HEK293 (cell line): ENCODE results near the gene TEX47.

Experiments used
- CTCF ChIP-seq: fragments of 450-650 bp; formaldehyde crosslinking; IDR thresholded peaks from 2 replicates; pipeline ENCODE4 v1.5.1; 2016; ENCODE audit warnings: missing biosample characterization, missing genetic modification characterization
- HOXD13 ChIP-seq: sonication (generic); formaldehyde crosslinking; IDR thresholded peaks from 2 replicates; pipeline ENCODE4 v1.8.0; 2022; ENCODE audit warnings: missing genetic modification reagents, borderline replicate concordance
- PRDM2 ChIP-seq: fragments of 450-650 bp; formaldehyde crosslinking; IDR thresholded peaks from 2 replicates; pipeline ENCODE4 v1.5.1; 2016; ENCODE audit warnings: missing biosample characterization, missing genetic modification characterization, borderline replicate concordance
- ZBTB17 ChIP-seq: fragments of 450-650 bp; formaldehyde crosslinking; IDR thresholded peaks from 2 replicates; pipeline ENCODE4 v1.5.1; 2016; ENCODE audit warnings: missing biosample characterization, missing genetic modification characterization
- ZNF324 ChIP-seq: fragments of 450-650 bp; formaldehyde crosslinking; IDR thresholded peaks from 2 replicates; pipeline ENCODE4 v1.5.1; 2016; ENCODE audit warnings: missing biosample characterization, missing genetic modification characterization
- ZNF530 ChIP-seq: fragments of 450-650 bp; formaldehyde crosslinking; IDR thresholded peaks from 2 replicates; pipeline ENCODE4 v1.5.1; 2016; ENCODE audit warnings: low read depth, missing biosample characterization, missing genetic modification characterization

- TF ChIP-seq PRDM2 (tag by site-specific recombination) (no peak), ZBTB17 (tag by site-specific recombination) (no peak), HOXD13 (CRISPR knock-in tag) (no peak), ZNF324 (tag by site-specific recombination) (no peak), CTCF (no peak), ZNF530 (tag by site-specific recombination) (no peak)
Measured at GRCh38 chr7:88787777-88788176, 7.8 kb downstream of the TEX47 start.
